Neural progenitor cell (in vitro differentiated cells): Measurements from ENCODE around the gene TLE4. TPM values are rescaled to one million over a fixed set of nuclear protein-coding genes. Genes with fewer than 3 reads are reported as not detected.
"Not testable (repeated sequence)": the region's sequence is repeated elsewhere in the genome, so short reads cannot be mapped to it uniquely, and the experiment has no call there.

Experiments used
- DNase-seq: peaks from one replicate; pipeline ENCODE4 v3.0.0-alpha.2; 2016; ENCODE audit warnings: low spot score
- H2AFZ ChIP-seq: fragments of 200-600 bp; sonication (generic); replicated peaks from 2 replicates; pipeline ENCODE4 v1.6.1; 2016; ENCODE audit warnings: antibody characterized with exemption
- H3F3A ChIP-seq: fragments of 200-600 bp; sonication (generic); 2 replicates; pipeline ENCODE4 v1.6.1; 2016; ENCODE audit warnings: antibody characterized with exemption, low read depth
- H3K27ac ChIP-seq: fragments of 200-600 bp; sonication (generic); 2 replicates; pipeline ENCODE4 v1.5.1; 2016; ENCODE audit warnings: mild to moderate bottlenecking
- H3K27me3 ChIP-seq: fragments of 200-600 bp; sonication (generic); 2 replicates; pipeline ENCODE4 v1.6.1; 2016; ENCODE audit warnings: mild to moderate bottlenecking, moderate library complexity
- H3K36me3 ChIP-seq: fragments of 200-600 bp; sonication (generic); 2 replicates; pipeline ENCODE4 v1.5.1; 2016
- H3K4me1 ChIP-seq: fragments of 200-600 bp; sonication (generic); 2 replicates; pipeline ENCODE4 v1.6.1; 2016; ENCODE audit warnings: mixed run types
- H3K4me2 ChIP-seq: fragments of 200-600 bp; sonication (generic); 2 replicates; pipeline ENCODE4 v1.6.1; 2016
- H3K4me3 ChIP-seq: fragments of 200-600 bp; sonication (generic); 2 replicates; pipeline ENCODE4 v1.5.1; 2016
- H3K79me2 ChIP-seq: fragments of 200-600 bp; sonication (generic); 2 replicates; pipeline ENCODE4 v1.6.1; 2016; ENCODE audit warnings: low read depth
- H3K9ac ChIP-seq: fragments of 200-600 bp; sonication (generic); 2 replicates; pipeline ENCODE4 v1.6.1; 2016
- H3K9me3 ChIP-seq: fragments of 200-600 bp; sonication (generic); 2 replicates; pipeline ENCODE4 v1.5.1; 2016; ENCODE audit warnings: low read depth
- H4K20me1 ChIP-seq: fragments of 200-600 bp; sonication (generic); 2 replicates; pipeline ENCODE4 v1.6.1; 2016; ENCODE audit warnings: low read depth
- H3K27ac Mint-ChIP-seq: 3 replicates; pipeline ENCODE4 v1.8.0; 2021; ENCODE audit warnings: mixed read lengths
- H3K27me3 Mint-ChIP-seq: 2 replicates; pipeline ENCODE4 v1.8.0; 2022; ENCODE audit warnings: low read depth, mild to moderate bottlenecking, inconsistent platforms, moderate library complexity, mixed read lengths; ENCODE audit not compliant: insufficient read depth
- H3K36me3 Mint-ChIP-seq: 3 replicates; pipeline ENCODE4 v1.8.0; 2021; ENCODE audit warnings: mixed read lengths
- H3K4me1 Mint-ChIP-seq: 3 replicates; pipeline ENCODE4 v1.8.0; 2021; ENCODE audit warnings: mixed read lengths
- H3K4me3 Mint-ChIP-seq: 3 replicates; pipeline ENCODE4 v1.8.0; 2021; ENCODE audit warnings: mild to moderate bottlenecking, moderate library complexity, mixed read lengths
- H3K9me3 Mint-ChIP-seq: 3 replicates; pipeline ENCODE4 v1.8.0; 2020; ENCODE audit warnings: mixed read lengths
- CTCF ChIP-seq: fragments of 200-600 bp; sonication (generic); IDR thresholded peaks from 2 replicates; pipeline ENCODE4 v1.5.1; 2017; ENCODE audit warnings: antibody characterized with exemption, mild to moderate bottlenecking
- EZH2 ChIP-seq: fragments of 200-600 bp; sonication (generic); IDR thresholded peaks from 2 replicates; pipeline ENCODE4 v1.6.1; 2017; ENCODE audit warnings: antibody characterized with exemption, mild to moderate bottlenecking, moderate library complexity
- EZH2phosphoT487 ChIP-seq: fragments of 200-600 bp; sonication (generic); IDR thresholded peaks from 2 replicates; pipeline ENCODE4 v1.6.1; 2017; ENCODE audit warnings: antibody characterized with exemption
- total RNA-seq: library from RNA; depleted of rRNA; stranded (reverse); fragments of >200 nt; gene quantifications from 2 replicates; pipeline ENCODE4 v1.2.3, GENCODE V29; 2015; ENCODE audit warnings: low replicate concordance

The TLE4 gene
- total RNA-seq, 1 donor from 2014 or later, result 265 TPM

GRCh38 chr9:79639354-79639753 is 67.6 kb downstream of the TLE4 start:
- Mint-ChIP-seq H3K9me3 (peaks cover 34% of the 10 kb centered on the region), H3K4me1 (peaks cover 21% of the 10 kb centered on the region), H3K27me3 (peaks cover 6% of the 10 kb centered on the region), H3K4me3 (no peak overlapping the region), H3K27ac (no peak overlapping the region), H3K36me3 (peaks cover 75% of the 10 kb centered on the region)
- H3K79me2 ChIP-seq, result peaks cover 99% of the 10 kb centered on the region
- no peak overlapping the region for H3K4me3 ChIP-seq
- peaks cover 14% of the 10 kb centered on the region for H3K36me3 ChIP-seq
- peaks cover 35% of the 10 kb centered on the region for H3K4me1 ChIP-seq
- H3K9me3 ChIP-seq, result no peaks in the 10 kb centered on the region
- H3F3A ChIP-seq, result peaks cover 9% of the 10 kb centered on the region
- no peak overlapping the region for H2AFZ ChIP-seq
- H4K20me1 ChIP-seq, result peaks cover 97% of the 10 kb centered on the region
- H3K27ac ChIP-seq, result no peak overlapping the region
- no peaks in the 10 kb centered on the region for H3K27me3 ChIP-seq
- DNase-seq, result no peak
- no peak overlapping the region for H3K4me2 ChIP-seq
- H3K9ac ChIP-seq, result no peak overlapping the region
- no peak for TF ChIP-seq EZH2phosphoT487
- TF ChIP-seq CTCF, result no peak
- no peak for TF ChIP-seq EZH2

- H3K9me3 Mint-ChIP-seq, result peaks cover 40% of the 10 kb centered on the region
- H3K27ac ChIP-seq, H3K27ac Mint-ChIP-seq, H3K27me3 ChIP-seq, H3K36me3 ChIP-seq, H2AFZ ChIP-seq, H3K4me3 Mint-ChIP-seq, H3F3A ChIP-seq, H3K9ac ChIP-seq, H3K4me3 ChIP-seq, H3K4me2 ChIP-seq, H3K9me3 ChIP-seq, H3K27me3 Mint-ChIP-seq, DNase-seq: not testable (repeated sequence)
- peaks cover 99% of the 10 kb centered on the region for H3K79me2 ChIP-seq
- H3K4me1 ChIP-seq, result peaks cover 42% of the 10 kb centered on the region
- H3K36me3 Mint-ChIP-seq, result peaks cover 78% of the 10 kb centered on the region
- H3K4me1 Mint-ChIP-seq, result peaks cover 23% of the 10 kb centered on the region
- peaks cover 97% of the 10 kb centered on the region for H4K20me1 ChIP-seq
These were observed 68.3 kb downstream of the TLE4 start for GRCh38 chr9:79640067-79640466.

GRCh38 chr9:79641070-79641469 is 69.3 kb downstream of the TLE4 start:
- Mint-ChIP-seq H3K27ac (no peak overlapping the region), H3K4me3 (no peak overlapping the region), H3K27me3 (peaks cover 6% of the 10 kb centered on the region), H3K4me1 (peaks cover 27% of the 10 kb centered on the region), H3K36me3 (peaks cover 73% of the 10 kb centered on the region), H3K9me3 (peaks cover 38% of the 10 kb centered on the region)
- peaks cover 97% of the 10 kb centered on the region for H4K20me1 ChIP-seq
- H3K36me3 ChIP-seq, result peaks cover 9% of the 10 kb centered on the region
- peak overlapping the region; percentile 14 for H3K4me2 ChIP-seq
- H3K79me2 ChIP-seq, result peaks cover 99% of the 10 kb centered on the region
- H3F3A ChIP-seq, result peaks cover 9% of the 10 kb centered on the region
- H3K27me3 ChIP-seq, result no peaks in the 10 kb centered on the region
- no peak for TF ChIP-seq CTCF
- no peak for TF ChIP-seq EZH2phosphoT487
- peak overlapping the region; percentile 77 for H3K27ac ChIP-seq
- DNase-seq, result no peak
- H2AFZ ChIP-seq, result no peak overlapping the region
- H3K9me3 ChIP-seq, result no peaks in the 10 kb centered on the region
- no peak overlapping the region for H3K9ac ChIP-seq
- peaks cover 42% of the 10 kb centered on the region for H3K4me1 ChIP-seq
- no peak overlapping the region for H3K4me3 ChIP-seq

GRCh38 chr9:79642671-79643070 is 70.9 kb downstream of the TLE4 start:
- no peak for DNase-seq
- peaks cover 19% of the 10 kb centered on the region for H3K4me1 Mint-ChIP-seq
- Histone ChIP-seq H3K9ac (no peak overlapping the region), H3K27ac (peak overlapping the region; percentile 29), H3K27me3 (no peaks in the 10 kb centered on the region), H3K79me2 (peaks cover 99% of the 10 kb centered on the region), H3K4me1 (peaks cover 37% of the 10 kb centered on the region), H3K9me3 (no peaks in the 10 kb centered on the region), H3K36me3 (no peaks in the 10 kb centered on the region), H4K20me1 (peaks cover 97% of the 10 kb centered on the region), H3K4me2 (no peak overlapping the region), H3F3A (peaks cover 9% of the 10 kb centered on the region), H2AFZ (no peak overlapping the region), H3K4me3 (no peak overlapping the region)
- no peak overlapping the region for H3K27ac Mint-ChIP-seq
- H3K36me3 Mint-ChIP-seq, result peaks cover 62% of the 10 kb centered on the region
- TF ChIP-seq EZH2phosphoT487 (no peak), EZH2 (no peak), CTCF (no peak)
- H3K27me3 Mint-ChIP-seq, result peaks cover 5% of the 10 kb centered on the region
- peaks cover 36% of the 10 kb centered on the region for H3K9me3 Mint-ChIP-seq
- H3K4me3 Mint-ChIP-seq, result no peak overlapping the region
